GM23248 (cell line): Measurements from ENCODE around the gene ZNF667. TPM values are rescaled to one million over a fixed set of nuclear protein-coding genes. Genes with fewer than 3 reads are reported as not detected.

Experiments
- DNase-seq: peaks from one replicate; pipeline ENCODE4 v3.0.0-alpha.2; 2015
- H2AFZ ChIP-seq: fragments of 200-600 bp; sonication (generic); 2 replicates; pipeline ENCODE4 v1.6.1; 2016; ENCODE audit warnings: antibody characterized with exemption
- H3F3A ChIP-seq: fragments of 200-600 bp; sonication (generic); 2 replicates; pipeline ENCODE4 v1.6.1; 2016; ENCODE audit warnings: mild to moderate bottlenecking, antibody characterized with exemption, mixed run types; ENCODE audit not compliant: insufficient read depth
- H3K27ac ChIP-seq: fragments of 200-600 bp; sonication (generic); 2 replicates; pipeline ENCODE4 v1.5.1; 2016; ENCODE audit warnings: mild to moderate bottlenecking
- H3K27me3 ChIP-seq: fragments of 200-600 bp; sonication (generic); replicated peaks from 2 replicates; pipeline ENCODE4 v1.6.1; 2016; ENCODE audit warnings: mild to moderate bottlenecking; ENCODE audit not compliant: insufficient read depth
- H3K36me3 ChIP-seq: fragments of 200-600 bp; sonication (generic); 2 replicates; pipeline ENCODE4 v1.6.1; 2016; ENCODE audit warnings: low read depth, mild to moderate bottlenecking
- H3K4me1 ChIP-seq: fragments of 200-600 bp; sonication (generic); 2 replicates; pipeline ENCODE4 v1.6.1; 2016; ENCODE audit warnings: mild to moderate bottlenecking; ENCODE audit not compliant: insufficient read depth
- H3K4me2 ChIP-seq: fragments of 200-600 bp; sonication (generic); one replicate; pipeline ENCODE4 v1.6.1; 2016; ENCODE audit warnings: mild to moderate bottlenecking; ENCODE audit not compliant: unreplicated experiment
- H3K4me3 ChIP-seq: fragments of 200-600 bp; sonication (generic); 2 replicates; pipeline ENCODE4 v1.5.1; 2016; ENCODE audit warnings: mild to moderate bottlenecking
- H3K79me2 ChIP-seq: fragments of 200-600 bp; sonication (generic); 2 replicates; pipeline ENCODE4 v1.6.1; 2016; ENCODE audit warnings: mild to moderate bottlenecking; ENCODE audit not compliant: insufficient read depth
- H3K9ac ChIP-seq: fragments of 200-600 bp; sonication (generic); 2 replicates; pipeline ENCODE4 v1.6.1; 2016; ENCODE audit warnings: mild to moderate bottlenecking
- H3K9me2 ChIP-seq: fragments of 200-600 bp; sonication (generic); 2 replicates; pipeline ENCODE4 v1.6.1; 2016; ENCODE audit warnings: mixed run types, mild to moderate bottlenecking, moderate library complexity; ENCODE audit not compliant: insufficient read depth
- H3K9me3 ChIP-seq: fragments of 200-600 bp; sonication (generic); one replicate; pipeline ENCODE4 v1.6.1; 2017; ENCODE audit warnings: low read depth
- H4K20me1 ChIP-seq: fragments of 200-600 bp; sonication (generic); 2 replicates; pipeline ENCODE4 v1.6.0; 2016; ENCODE audit not compliant: insufficient read depth
- EZH2 ChIP-seq: fragments of 200-600 bp; sonication (generic); IDR thresholded peaks from 2 replicates; pipeline ENCODE4 v1.6.1; 2018; ENCODE audit warnings: antibody characterized with exemption, mild to moderate bottlenecking; ENCODE audit not compliant: insufficient read depth, poor library complexity, severe bottlenecking
- EZH2phosphoT487 ChIP-seq: fragments of 200-600 bp; sonication (generic); IDR thresholded peaks from 2 replicates; pipeline ENCODE4 v1.6.1; 2018; ENCODE audit warnings: antibody characterized with exemption, moderate library complexity, mild to moderate bottlenecking, low read depth; ENCODE audit not compliant: insufficient read depth
- WGBS, 2 experiments: methylation state at CpG; one replicate each; pipeline ENCODE4 v1.1.6; 2015 to 2017; ENCODE audit warnings: low lambda C conversion rate in 2 of 2, low coverage in 1 of 2; ENCODE audit errors: missing lambda C conversion rate in 2 of 2; 5-methylcytosine and 5-hydroxymethylcytosine counted together
- in situ Hi-C: fragments of 300-500 bp; cut with MboI; formaldehyde crosslinking; loops from 2 replicates; pipeline ENCODE4 v1.15.0; 2020
- polyA plus RNA-seq: library from polyadenylated mRNA; unstranded; fragments of >200 nt; fragmentation: Nextera tagmentation; extraction: Ambion mirVana; gene quantifications from 2 replicates; pipeline ENCODE4 v1.2.1, GENCODE V29; 2016
- total RNA-seq: library from RNA; depleted of rRNA; stranded (reverse); fragments of >200 nt; shearing (Covaris generic); gene quantifications from 2 replicates; pipeline ENCODE4 v1.2.3, GENCODE V29; 2014; rRNA removed

Gene ZNF667
- total RNA-seq (5.3 and 5.6 TPM in 2 replicates), polyA plus RNA-seq (8.4 and 9.2 TPM in 2 replicates)

- DNase-seq = peak; percentile 95
- H3K9me2 ChIP-seq = no peaks in the 10 kb centered on the region
- peak within 1 kb of the TSS; percentile 90 for H2AFZ ChIP-seq
- H3K27me3 ChIP-seq = no peaks in the 10 kb centered on the region
- H4K20me1 ChIP-seq = no peaks in the 10 kb centered on the region
- H3K79me2 ChIP-seq = peaks cover 80% of the 10 kb centered on the region
- H3K4me1 ChIP-seq = peaks cover 6% of the 10 kb centered on the region; the same call in 1 of the 2 replicates
- in situ Hi-C loops = no loop called here
- H3K9me3 ChIP-seq = no peaks in the 10 kb centered on the region
- WGBS, 2 experiments = 1 to 2% methylated on average over 47 to 63 of the region's 69 CpGs
- H3K36me3 ChIP-seq = peaks cover 14% of the 10 kb centered on the region; the same call in 1 of the 2 replicates
- no peaks in the 10 kb centered on the region for H3F3A ChIP-seq
- H3K9ac ChIP-seq = peak within 1 kb of the TSS; percentile 99
- peak within 1 kb of the TSS; percentile 86 for H3K4me2 ChIP-seq
- TF ChIP-seq EZH2phosphoT487 = no peak
- no peak for TF ChIP-seq EZH2
- H3K4me3 ChIP-seq = peak within 1 kb of the TSS; percentile 82
- peak within 1 kb of the TSS; percentile 99 for H3K27ac ChIP-seq
Observed at GRCh38 chr19:56476651-56477428, at the start of gene ZNF667. Gene ZNF667, minus strand, starts transcription at chr19:56477345. Its CDS starts 14,975 bp downstream, at chr19:56462370.

GRCh38 chr19:56525214-56525860 lies 48.2 kb upstream of the ZNF667 start:
- WGBS, 2 experiments = 87 to 90% methylated on average over 4 of the region's 4 CpGs
- no peak overlapping the region for H3K9ac ChIP-seq
- no peaks in the 10 kb centered on the region for H3K27me3 ChIP-seq
- no peak overlapping the region for H2AFZ ChIP-seq
- H3K4me3 ChIP-seq = no peak overlapping the region
- H3K27ac ChIP-seq = no peak overlapping the region
- H3K9me2 ChIP-seq = no peaks in the 10 kb centered on the region
- H3F3A ChIP-seq = peaks cover 19% of the 10 kb centered on the region
- peaks cover 18% of the 10 kb centered on the region for H3K9me3 ChIP-seq
- no peaks in the 10 kb centered on the region for H3K79me2 ChIP-seq
- H3K36me3 ChIP-seq = peaks cover 48% of the 10 kb centered on the region
- in situ Hi-C loops = no loop called here
- no peaks in the 10 kb centered on the region for H4K20me1 ChIP-seq
- no peak overlapping the region for H3K4me2 ChIP-seq
- no peak for DNase-seq
- no peaks in the 10 kb centered on the region for H3K4me1 ChIP-seq
- TF ChIP-seq EZH2 = no peak
- TF ChIP-seq EZH2phosphoT487 = no peak

GRCh38 chr19:56508290-56508778 lies 31.2 kb upstream of the ZNF667 start:
- Histone ChIP-seq H3K27ac (peak overlapping the region; percentile 96), H3K27me3 (no peaks in the 10 kb centered on the region), H3K4me3 (peak overlapping the region; percentile 86), H3F3A (no peaks in the 10 kb centered on the region), H3K79me2 (no peaks in the 10 kb centered on the region), H3K4me1 (no peaks in the 10 kb centered on the region), H2AFZ (peak overlapping the region; percentile 97), H3K36me3 (0 out of 2 replicates have a peak, but pooled peaks cover 8% of the 10 kb centered on the region), H3K9me3 (no peaks in the 10 kb centered on the region), H3K9ac (peak overlapping the region; percentile 96), H3K4me2 (peak overlapping the region; percentile 98), H3K9me2 (no peaks in the 10 kb centered on the region), H4K20me1 (no peaks in the 10 kb centered on the region)
- 1% methylated on average over 17 of the region's 17 CpGs for WGBS, 2 experiments
- TF ChIP-seq EZH2 = no peak
- no peak for DNase-seq
- in situ Hi-C loops = no loop called here

- peak within 1 kb of the TSS; percentile 96 for H3K9ac ChIP-seq
- H3K4me3 ChIP-seq = peak within 1 kb of the TSS; percentile 86
- 1 to 2% methylated on average over 59 to 61 of the region's 74 CpGs for WGBS, 2 experiments
- H3K4me1 ChIP-seq = no peaks in the 10 kb centered on the region
- no peaks in the 10 kb centered on the region for H4K20me1 ChIP-seq
- peak; percentile 100 for DNase-seq
- H3K27ac ChIP-seq = peak within 1 kb of the TSS; percentile 96
- in situ Hi-C loops = no loop called here
- no peaks in the 10 kb centered on the region for H3K27me3 ChIP-seq
- H3F3A ChIP-seq = no peaks in the 10 kb centered on the region
- no peaks in the 10 kb centered on the region for H3K79me2 ChIP-seq
- H2AFZ ChIP-seq = peak within 1 kb of the TSS; percentile 97
- TF ChIP-seq EZH2phosphoT487 (no peak), EZH2 (no peak)
- H3K4me2 ChIP-seq = peak within 1 kb of the TSS; percentile 98
- H3K9me3 ChIP-seq = no peaks in the 10 kb centered on the region
- 0 out of 2 replicates have a peak, but pooled peaks cover 2% of the 10 kb centered on the region for H3K36me3 ChIP-seq
- H3K9me2 ChIP-seq = no peaks in the 10 kb centered on the region
Observed at GRCh38 chr19:56507446-56508289, 30.5 kb upstream of the ZNF667 start, which contains the start of gene ZNF471. Gene ZNF471, plus strand, starts transcription at chr19:56507855. Its CDS starts 3,717 bp downstream, at chr19:56511572.
